Measurements from ENCODE around the gene GPRC5C. TPM values are rescaled to one million over a fixed set of nuclear protein-coding genes. Genes with fewer than 3 reads are reported as not detected.
"Not testable (repeated sequence)": the region's sequence is repeated elsewhere in the genome, so short reads cannot be mapped to it uniquely, and the experiment has no call there.

Gene GPRC5C
- 0.22 and 0.40 TPM in 2 replicates for total RNA-seq

- DNase-seq (ENCODE audit: low read depth in 2 of 2): no peak
These were observed at the start of gene GPRC5C for GRCh38 chr17:74431568-74432423. GPRC5C (plus strand) TSS chr17:74432088; CDS start chr17:74439777, 7,689 bp downstream.

GRCh38 chr17:74383141-74383540, 48.7 kb upstream of the GPRC5C start:
- no peak for DNase-seq (ENCODE audit: low read depth in 2 of 2)

DNA sequence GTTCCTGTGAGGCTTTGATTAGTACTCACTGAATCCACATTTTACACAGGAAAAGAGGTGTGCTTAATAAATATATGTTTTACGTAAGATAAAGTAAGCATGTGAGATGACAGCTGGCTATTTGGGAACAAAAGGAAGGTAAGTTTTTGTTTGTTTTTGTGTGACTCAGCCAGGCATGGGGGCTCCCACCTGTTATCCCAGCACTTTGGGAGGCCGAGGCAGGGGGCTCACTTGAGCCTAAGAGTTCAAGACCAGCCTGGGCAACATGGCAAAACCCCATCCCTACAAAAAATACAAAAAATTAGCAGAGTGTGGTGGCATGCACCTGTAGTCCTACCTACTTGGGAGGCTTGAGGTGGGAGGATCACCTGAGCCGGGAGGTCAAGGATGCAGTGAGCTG, 46.7 kb upstream of the GPRC5C start:
- DNase-seq (ENCODE audit: low read depth in 2 of 2): no peak

GRCh38 chr17:74386386-74386785, 45.5 kb upstream of the GPRC5C start:
- DNase-seq (ENCODE audit: low read depth in 2 of 2): peak; percentile 9 to 19

GRCh38 chr17:74387365-74388218, 44.3 kb upstream of the GPRC5C start:
- DNase-seq (ENCODE audit: low read depth in 2 of 2): no peak

- DNase-seq (ENCODE audit: low read depth in 2 of 2): no peak
These were observed 42.7 kb upstream of the GPRC5C start for GRCh38 chr17:74389084-74389753.

- no peak for DNase-seq (ENCODE audit: low read depth in 2 of 2)
These were observed 41.8 kb upstream of the GPRC5C start for GRCh38 chr17:74389937-74390679.

DNA sequence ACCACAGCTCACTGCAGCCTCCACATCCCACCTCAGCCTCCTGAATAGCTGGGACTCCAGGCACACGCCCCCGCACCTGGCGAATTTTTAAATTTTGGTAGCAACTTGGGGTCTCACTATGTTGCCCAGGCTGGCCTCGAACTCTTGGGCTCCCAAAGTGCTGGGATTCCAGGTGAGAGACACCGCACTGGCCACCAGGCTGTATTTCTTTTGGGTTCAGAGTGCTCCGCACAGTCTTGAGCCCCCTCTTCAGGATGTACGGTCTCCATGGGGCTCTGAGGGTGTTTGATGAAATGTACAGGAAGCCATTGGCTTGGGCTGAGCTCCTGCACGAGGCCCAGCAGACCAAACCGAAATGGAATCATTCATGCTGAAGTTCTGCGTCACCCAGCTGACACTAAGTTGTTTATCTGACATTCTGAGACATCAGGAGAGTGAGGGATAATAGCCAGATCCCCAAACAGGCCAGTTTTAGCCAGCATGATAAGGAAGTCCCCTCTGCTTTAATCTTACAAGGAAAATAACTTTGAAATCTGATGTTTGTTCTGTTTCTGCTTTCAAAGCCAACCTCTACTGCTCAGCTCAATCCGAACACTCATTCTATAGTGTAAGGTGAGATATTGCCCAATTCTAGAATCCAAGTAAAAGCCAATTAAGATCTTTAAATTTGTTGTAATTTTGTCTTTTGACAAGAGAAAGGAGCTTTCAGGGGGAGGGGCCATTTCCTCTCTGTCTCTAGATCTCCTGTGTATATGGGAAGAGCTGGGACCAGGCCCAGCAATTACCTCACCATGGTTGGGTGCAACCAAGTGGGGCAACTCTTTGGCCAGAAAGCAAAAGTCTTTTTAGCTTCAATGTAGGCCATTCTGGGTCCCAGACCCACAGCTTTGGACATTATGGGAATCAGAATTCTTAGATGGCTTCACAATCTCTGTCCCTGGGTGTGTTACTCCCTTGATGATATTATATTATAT, 40.9 kb upstream of the GPRC5C start:
- no peak for DNase-seq (ENCODE audit: low read depth in 2 of 2)

DNA sequence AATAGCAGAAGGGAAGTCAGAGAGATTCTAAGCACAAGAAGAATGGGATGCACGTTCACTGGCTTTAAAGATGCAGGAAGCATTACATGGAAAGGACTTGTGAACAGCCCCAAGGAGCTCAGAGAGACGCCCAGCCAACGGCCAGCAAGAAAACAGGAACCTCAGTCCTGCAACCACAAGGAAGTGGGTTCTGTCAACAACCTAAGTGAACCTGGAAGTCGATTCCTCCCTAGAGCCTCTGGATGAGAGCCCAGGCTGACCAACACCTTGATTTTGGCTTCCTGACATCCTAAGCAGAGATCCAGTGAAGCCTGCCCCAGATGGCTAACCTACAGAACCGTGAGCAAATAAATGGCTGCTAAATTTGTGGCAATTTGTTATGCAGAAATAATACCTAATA, 40.1 kb upstream of the GPRC5C start:
- DNase-seq (ENCODE audit: low read depth in 2 of 2): no peak

DNA sequence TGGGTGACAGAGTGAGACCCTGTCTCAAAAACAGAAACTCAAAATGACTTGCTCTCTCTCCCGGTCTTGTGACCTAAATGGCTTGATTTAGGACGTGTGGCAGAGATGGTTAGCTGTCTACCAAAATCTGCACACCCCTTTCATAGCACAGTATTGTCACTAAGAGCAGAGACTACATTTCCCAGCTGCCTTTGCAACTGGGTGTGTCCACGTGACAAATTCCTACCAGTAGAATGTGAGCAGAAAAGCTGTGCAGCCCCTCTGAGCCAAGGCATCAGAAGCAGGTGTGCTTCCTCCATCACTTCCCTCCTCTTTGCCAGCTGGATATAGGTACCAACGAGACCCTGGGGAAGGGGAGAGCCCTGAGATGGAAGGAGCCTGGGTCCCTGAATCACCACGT, 39.0 kb upstream of the GPRC5C start:
- DNase-seq (ENCODE audit: low read depth in 2 of 2): no peak

DNA sequence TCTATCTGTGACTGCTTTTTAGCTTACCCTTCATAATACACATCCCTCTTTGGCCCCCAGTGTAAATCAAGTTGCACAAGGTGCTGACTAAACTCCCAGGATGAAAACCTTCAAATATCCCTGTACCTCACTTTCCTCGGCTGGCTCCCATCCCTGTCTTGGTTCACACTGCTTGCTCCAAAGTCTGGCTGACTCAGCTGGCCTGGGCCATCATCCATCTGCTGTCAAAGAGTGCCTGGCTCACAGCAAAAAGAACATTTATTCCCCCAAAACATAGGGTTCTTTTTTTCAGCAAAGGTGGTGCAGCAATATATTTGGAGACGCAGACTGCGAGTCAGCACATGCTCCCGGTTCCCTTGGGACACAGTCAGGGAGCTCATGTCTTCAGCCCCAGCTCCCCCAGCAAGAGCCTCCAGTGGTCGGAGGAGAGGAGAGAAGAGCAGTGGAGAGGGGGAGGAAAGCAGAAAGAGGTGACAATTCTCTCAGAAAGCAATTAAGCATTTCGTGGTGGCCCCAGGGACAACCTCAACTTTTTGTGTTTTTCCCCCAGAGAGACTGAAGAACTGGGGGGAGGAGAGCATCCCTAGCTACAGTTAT, 38.4 kb upstream of the GPRC5C start:
- DNase-seq (ENCODE audit: low read depth in 2 of 2): no peak

DNA sequence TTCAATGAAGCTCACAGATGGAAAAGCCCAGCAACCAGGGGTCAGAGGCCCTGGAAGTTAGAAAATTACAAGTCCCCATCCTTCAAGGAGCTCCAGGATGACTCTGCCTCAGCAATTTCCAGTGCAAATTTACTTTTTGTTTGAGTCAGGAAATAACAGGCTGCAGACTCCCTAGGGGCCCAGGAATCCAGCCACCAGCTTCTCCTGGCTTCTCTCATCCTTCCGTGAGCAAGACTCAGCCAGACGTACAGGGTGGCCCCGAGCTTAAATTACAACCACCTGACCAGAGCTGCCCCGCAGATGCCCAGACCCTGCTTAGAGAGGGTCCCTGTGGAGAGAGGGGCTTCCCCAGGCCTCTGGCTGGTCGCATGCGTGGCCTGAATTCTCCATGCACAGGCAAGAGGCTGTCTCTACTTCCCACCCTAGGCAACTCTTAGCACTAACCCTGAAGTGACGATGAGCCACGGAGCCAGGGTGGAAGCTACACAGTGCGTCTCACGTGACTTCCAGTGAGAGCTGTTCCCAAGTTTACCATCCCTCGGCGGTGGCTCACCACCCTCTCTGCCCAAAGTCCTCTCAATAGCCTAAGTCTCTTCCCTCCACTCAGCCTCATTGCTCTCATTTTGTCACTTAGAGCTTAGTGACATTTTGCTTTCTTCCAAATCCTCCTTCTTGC, 37.5 kb upstream of the GPRC5C start:
- DNase-seq (ENCODE audit: low read depth in 2 of 2): no peak

DNA sequence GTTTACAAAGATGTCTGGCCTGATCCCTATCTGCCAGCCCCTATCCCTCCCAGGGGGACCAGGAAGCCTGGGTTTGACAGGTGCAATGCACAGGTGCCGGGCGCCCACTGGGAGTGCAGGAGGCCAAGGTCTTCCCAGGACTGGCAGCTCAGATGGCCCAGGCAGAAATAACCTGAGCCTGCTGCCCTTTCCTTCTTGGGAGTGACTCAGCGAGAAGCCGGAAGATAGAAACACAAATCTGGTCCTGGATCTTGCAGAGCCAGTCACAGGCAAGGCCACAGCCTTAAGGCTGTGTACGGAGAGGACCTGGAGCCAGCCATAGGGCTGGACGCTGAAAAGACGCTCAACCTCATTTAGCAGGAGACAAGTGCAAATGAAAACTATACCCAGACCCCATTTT, 36.9 kb upstream of the GPRC5C start:
- no peak for DNase-seq (ENCODE audit: low read depth in 2 of 2)

DNA sequence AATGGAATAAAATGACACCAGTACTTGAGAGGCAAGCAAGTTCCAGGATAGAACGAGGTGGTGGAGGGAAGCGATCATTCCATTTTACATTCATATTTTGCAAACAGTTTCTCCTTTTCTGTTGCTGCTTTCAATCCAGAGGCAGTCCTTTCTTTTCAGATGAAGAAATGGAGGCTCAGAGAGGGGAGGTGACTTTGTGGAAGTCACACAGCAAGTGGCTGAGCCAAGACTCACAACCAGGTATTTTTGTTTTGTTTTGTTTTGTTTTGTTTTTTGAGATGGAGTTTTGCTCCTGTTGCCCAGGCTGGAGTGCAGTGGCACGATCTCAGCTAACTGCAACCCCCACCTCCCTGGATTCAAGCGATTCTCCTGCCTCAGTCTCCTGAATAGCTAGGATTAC, 35.3 kb upstream of the GPRC5C start:
- no peak for DNase-seq (ENCODE audit: low read depth in 2 of 2)

- DNase-seq (ENCODE audit: low read depth in 2 of 2): no peak
These were observed 29.8 kb upstream of the GPRC5C start for GRCh38 chr17:74402048-74402447.

DNA sequence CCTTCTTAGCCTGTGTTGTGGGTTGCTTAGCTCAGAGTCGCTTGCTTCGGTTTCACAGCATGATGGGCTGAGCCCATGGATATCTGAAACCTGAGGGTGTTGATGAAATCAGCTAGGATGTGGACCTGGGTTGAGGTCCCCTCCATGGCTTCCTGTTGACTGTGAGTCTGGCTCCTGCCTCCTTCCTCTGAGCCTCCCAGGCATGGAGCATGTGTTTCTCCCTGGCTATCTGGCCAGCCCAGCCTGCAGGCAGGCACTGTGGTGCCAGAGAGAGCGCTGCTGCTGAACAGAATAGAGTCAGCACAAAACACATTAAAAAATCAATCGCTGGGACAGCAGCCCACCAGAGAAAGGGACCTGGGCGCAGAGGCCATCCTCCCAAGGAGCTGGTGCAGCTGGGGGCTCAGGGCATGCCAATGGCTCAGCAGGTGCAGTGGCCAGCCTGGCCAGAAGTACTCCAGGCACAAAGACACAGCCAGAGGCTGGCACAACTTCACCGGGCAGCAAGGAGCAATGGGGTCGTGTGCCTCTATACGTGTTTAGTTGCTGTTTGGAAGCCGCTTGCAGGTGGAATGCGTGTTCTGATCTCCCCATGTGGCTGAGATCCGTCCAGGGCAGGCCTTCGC, 28.3 kb upstream of the GPRC5C start:
- peak in 1 of 2 donors; percentile 7 for DNase-seq (ENCODE audit: low read depth in 2 of 2)

GRCh38 chr17:74404218-74404617, 27.7 kb upstream of the GPRC5C start:
- DNase-seq (ENCODE audit: low read depth in 2 of 2): no peak

- no peak for DNase-seq (ENCODE audit: low read depth in 2 of 2)
These were observed 27.1 kb upstream of the GPRC5C start for GRCh38 chr17:74404789-74405188.

DNA sequence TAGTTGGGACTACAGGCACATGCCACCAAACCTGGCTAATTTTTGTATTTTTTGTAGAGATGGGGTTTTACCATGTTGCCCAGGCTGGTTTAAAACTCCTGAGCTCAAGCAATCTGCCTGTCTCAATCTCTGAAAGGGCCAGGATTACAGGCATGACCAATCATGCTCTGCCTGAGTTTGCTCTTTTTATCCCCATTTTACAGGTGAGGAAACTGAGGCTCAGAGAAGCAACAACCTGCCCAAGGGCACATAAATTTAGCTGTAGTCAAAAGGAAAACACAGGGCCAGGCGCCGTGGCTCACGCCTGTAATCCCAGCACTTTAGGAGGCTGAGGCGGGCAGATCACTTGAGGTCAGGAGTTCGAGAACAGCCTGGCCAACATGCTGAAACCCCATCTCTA, 26.6 kb upstream of the GPRC5C start:
- DNase-seq (ENCODE audit: low read depth in 2 of 2): not testable (repeated sequence)

Measured in lung microvascular endothelial cell (primary cell).